ENCODE results near the gene FGD3.

Gene FGD3

DNA sequence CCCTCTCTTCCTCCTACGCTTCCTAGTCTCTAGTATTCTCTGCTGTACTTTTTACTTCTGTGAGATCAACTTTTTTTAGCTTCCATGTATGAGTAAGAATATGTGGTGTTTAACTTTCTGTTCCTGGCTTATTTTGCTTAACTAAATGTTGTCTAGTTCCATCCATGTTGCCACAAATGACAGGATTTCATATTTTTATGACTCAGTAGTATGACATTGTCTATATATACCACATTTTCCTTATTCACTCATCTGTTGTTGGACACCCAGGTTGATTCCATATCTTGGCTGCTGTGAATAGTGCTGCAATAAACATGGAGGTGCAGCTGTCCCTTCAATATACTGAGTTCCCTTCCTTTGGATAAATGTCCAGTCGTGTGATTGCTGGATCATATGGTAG is 34.8 kb downstream of the FGD3 start:
- in situ Hi-C loops (cut with HindIII; ENCODE audit: low pct_ligation_motif_present, low sequenced_read_pairs): no loop called here
- H3K27me3 ChIP-seq (replicated peaks): no peaks in the 10 kb centered on the region
- no peaks in the 10 kb centered on the region for H3K36me3 ChIP-seq (replicated peaks)
- no peak for DNase-seq
- no peak for TF ChIP-seq CTCF (IDR thresholded peaks at IDR 0.05; ENCODE audit: low read depth, low read length, missing control alignments)
- H3K4me3 ChIP-seq (ENCODE audit: low read depth, low read length): no peak overlapping the region
- H3K27ac ChIP-seq: no peak overlapping the region

DNA sequence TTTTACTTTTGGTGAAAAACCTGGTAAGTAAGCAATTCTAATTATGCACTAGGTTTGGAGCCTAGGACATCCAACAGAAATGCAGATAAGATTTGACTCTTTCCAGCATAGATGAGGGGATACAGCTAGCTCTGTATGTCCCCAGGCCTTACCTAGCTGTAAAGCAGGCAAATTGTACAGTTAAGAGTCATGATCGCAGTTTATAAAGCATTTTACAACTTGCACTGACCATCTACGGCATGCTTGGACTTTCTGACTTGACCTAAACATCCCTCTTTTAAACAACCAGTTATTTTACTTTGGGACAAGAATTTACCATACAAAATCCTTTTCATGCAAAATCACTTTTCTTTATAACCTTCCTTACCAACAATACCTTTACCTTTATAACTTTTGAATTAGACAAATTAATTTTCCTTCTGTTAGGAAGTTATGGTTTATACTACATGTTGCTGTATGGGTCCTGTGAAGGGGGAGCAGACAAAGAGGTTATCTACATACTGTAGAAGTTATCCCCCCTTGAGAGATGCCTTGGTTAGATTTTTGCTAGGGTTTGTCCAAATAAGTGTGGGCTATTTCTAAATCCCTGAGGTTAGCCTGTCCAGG is 36.8 kb downstream of the FGD3 start:
- H3K4me3 ChIP-seq (ENCODE audit: low read depth, low read length): no peak overlapping the region
- no peaks in the 10 kb centered on the region for H3K27me3 ChIP-seq (replicated peaks)
- in situ Hi-C loops (cut with HindIII; ENCODE audit: low pct_ligation_motif_present, low sequenced_read_pairs): no loop called here
- no peak overlapping the region for H3K27ac ChIP-seq
- no peaks in the 10 kb centered on the region for H3K36me3 ChIP-seq (replicated peaks)
- no peak for DNase-seq
- no peak for TF ChIP-seq CTCF (IDR thresholded peaks at IDR 0.05; ENCODE audit: low read depth, low read length, missing control alignments)

- no peaks in the 10 kb centered on the region for H3K36me3 ChIP-seq (replicated peaks)
- no peak for TF ChIP-seq CTCF (IDR thresholded peaks at IDR 0.05; ENCODE audit: low read depth, low read length, missing control alignments)
- DNase-seq: no peak
- in situ Hi-C loops (cut with HindIII; ENCODE audit: low pct_ligation_motif_present, low sequenced_read_pairs): no loop called here
- H3K27ac ChIP-seq: no peak overlapping the region
- H3K4me3 ChIP-seq (ENCODE audit: low read depth, low read length): no peak overlapping the region
- no peaks in the 10 kb centered on the region for H3K27me3 ChIP-seq (replicated peaks)
These were observed 37.7 kb downstream of the FGD3 start for GRCh38 chr9:92984976-92985375.

- Histone ChIP-seq H3K36me3 (replicated peaks) (no peaks in the 10 kb centered on the region), H3K4me3 (ENCODE audit: low read depth, low read length) (no peak overlapping the region), H3K27ac (no peak overlapping the region), H3K27me3 (replicated peaks) (no peaks in the 10 kb centered on the region)
- TF ChIP-seq CTCF (IDR thresholded peaks at IDR 0.05; ENCODE audit: low read depth, low read length, missing control alignments): peak; percentile 60
- in situ Hi-C loops (cut with HindIII; ENCODE audit: low pct_ligation_motif_present, low sequenced_read_pairs): no loop called here
- DNase-seq: no peak
These were observed 39.1 kb downstream of the FGD3 start for GRCh38 chr9:92986176-92987119.

DNA sequence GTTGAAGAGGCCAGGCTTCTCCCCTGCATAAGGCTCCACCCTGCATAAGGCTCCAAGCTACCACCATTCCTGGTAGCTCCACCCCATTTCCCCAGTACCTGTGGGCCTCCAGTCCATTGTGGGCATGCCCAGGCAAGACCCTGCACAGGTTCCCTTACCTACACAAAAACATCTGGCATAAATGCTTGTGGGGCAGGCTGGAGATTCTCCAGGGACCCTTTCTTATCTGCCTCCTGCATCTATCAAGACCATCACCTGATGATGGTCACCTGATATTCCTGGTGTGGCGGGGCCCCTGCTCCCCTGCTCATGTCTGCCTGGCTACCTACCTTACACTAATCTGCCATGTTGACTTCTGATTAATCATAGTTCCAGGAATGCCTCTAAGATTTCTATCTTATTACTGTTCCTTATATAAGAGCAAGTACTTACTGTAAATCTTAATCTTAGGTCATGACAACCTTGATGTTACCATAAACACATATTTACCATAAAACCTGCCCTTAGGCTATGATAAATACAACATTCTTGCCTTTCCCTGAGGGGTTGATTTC is 41.0 kb downstream of the FGD3 start:
- no peaks in the 10 kb centered on the region for H3K36me3 ChIP-seq (replicated peaks)
- DNase-seq: no peak
- no peak overlapping the region for H3K4me3 ChIP-seq (ENCODE audit: low read depth, low read length)
- in situ Hi-C loops (cut with HindIII; ENCODE audit: low pct_ligation_motif_present, low sequenced_read_pairs): no loop called here
- no peaks in the 10 kb centered on the region for H3K27me3 ChIP-seq (replicated peaks)
- no peak overlapping the region for H3K27ac ChIP-seq
- no peak for TF ChIP-seq CTCF (IDR thresholded peaks at IDR 0.05; ENCODE audit: low read depth, low read length, missing control alignments)
